ENCODE data around the gene IQCH. TPM values are rescaled to one million over a fixed set of nuclear protein-coding genes. Genes with fewer than 3 reads are reported as not detected.
A peak's percentile ranks its signal among the peaks of the same experiment; 100 is the strongest.

The IQCH gene
- total RNA-seq, 4 donors from 2014 or later: 0.40 to 5.2 (median 1.9) TPM

DNA sequence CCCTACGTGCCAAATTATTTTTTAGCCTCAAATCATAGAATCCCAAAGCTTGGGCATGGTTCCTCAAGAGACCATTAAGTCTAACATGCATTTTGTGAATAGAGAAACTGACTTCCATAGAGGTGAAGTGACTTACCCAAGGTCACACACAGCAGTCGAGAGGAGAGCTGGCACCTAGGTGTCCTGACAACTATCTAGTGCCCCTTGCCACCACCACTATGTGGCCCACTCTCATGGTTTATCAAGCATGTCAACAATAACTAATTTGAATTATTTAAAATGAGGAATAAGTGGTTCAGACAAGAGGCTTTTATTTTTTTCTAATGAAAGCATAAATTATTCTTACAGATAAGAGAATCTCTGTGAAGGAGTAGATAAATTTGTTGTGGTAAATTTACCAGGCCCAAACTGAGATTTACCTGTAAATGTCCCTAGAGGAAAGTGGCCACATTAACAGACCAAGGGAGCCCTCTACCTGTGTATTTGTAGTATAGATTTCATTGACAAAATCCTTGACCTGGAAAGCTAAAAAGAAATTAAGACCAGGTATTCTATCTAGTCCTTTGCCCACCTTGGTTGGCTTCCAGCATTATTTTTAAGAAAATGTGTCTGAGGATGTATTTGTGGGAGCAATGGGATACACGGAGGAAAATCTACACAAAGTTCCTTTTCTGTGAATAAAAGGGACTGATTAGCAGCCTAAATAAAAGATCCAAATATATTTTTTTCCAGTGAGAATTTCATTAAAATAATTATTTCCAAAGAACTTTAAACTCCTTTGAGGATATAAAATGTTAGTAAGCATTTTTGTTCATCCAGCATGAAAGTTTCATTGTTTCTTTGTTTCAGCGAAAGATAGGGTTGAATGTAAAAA lies 49.1 kb downstream of the IQCH start:
- Histone ChIP-seq H3K36me3 (no peaks in the 10 kb centered on the region), H3K27ac (no peak overlapping the region), H3K4me1 (no peaks in the 10 kb centered on the region), H3K27me3 (no peaks in the 10 kb centered on the region), H3K9me3 (no peaks in the 10 kb centered on the region), H3K4me3 (no peak overlapping the region)
- intact Hi-C loops (cut with DNase I; ENCODE audit: low total_unique reads) (loop anchor here (2.0 kb wide), 1 partner anchor 357 kb away; no protein-coding TSS in a partner anchor), in situ Hi-C loops (cut with MboI; ENCODE audit: low pct_ligation_motif_present in 1 of 4, low pct_unique_long_range_greater_than_20kb in 1 of 4, low sequenced_read_pairs in 3 of 4) (loop anchor here in 1 of 4 donors (5.0 kb wide), 1 partner anchor 356 kb away; no protein-coding TSS in a partner anchor)
- peak; percentile 10 for DNase-seq
- no peak for TF ChIP-seq POLR2A (IDR thresholded peaks at IDR 0.05)
- no peak for TF ChIP-seq EP300 (IDR thresholded peaks at IDR 0.05; ENCODE audit: low read depth)
- TF ChIP-seq, protein P1, sequence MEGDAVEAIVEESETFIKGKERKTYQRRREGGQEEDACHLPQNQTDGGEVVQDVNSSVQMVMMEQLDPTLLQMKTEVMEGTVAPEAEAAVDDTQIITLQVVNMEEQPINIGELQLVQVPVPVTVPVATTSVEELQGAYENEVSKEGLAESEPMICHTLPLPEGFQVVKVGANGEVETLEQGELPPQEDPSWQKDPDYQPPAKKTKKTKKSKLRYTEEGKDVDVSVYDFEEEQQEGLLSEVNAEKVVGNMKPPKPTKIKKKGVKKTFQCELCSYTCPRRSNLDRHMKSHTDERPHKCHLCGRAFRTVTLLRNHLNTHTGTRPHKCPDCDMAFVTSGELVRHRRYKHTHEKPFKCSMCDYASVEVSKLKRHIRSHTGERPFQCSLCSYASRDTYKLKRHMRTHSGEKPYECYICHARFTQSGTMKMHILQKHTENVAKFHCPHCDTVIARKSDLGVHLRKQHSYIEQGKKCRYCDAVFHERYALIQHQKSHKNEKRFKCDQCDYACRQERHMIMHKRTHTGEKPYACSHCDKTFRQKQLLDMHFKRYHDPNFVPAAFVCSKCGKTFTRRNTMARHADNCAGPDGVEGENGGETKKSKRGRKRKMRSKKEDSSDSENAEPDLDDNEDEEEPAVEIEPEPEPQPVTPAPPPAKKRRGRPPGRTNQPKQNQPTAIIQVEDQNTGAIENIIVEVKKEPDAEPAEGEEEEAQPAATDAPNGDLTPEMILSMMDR (IDR thresholded peaks at IDR 0.05): peak; percentile 47 to 73 (median 56)
- 62 to 70% methylated on average over 4 of the region's 4 CpGs for WGBS, 2 donors (ENCODE audit: low coverage in 1 of 2)

DNA sequence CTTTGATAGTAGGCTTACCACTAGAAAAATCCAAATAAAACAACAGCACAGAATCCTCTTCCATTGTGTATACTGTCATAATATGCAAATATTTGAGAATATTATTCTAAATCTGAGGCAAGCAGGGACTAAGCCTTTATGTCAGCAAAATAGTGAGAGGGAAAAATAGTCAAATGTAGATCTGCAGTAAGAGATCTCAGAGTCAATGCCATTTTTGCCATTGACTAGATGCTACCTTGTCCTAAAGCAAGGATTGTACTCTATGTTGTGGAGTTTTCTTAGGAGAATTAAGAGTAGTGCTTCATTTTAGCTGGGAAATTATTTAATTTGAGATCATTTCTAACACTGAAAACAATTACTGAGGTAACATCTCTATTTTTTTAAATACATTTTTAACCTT lies 50.2 kb downstream of the IQCH start:
- in situ Hi-C loops (cut with MboI; ENCODE audit: low pct_ligation_motif_present in 1 of 4, low pct_unique_long_range_greater_than_20kb in 1 of 4, low sequenced_read_pairs in 3 of 4): loop anchor here in 1 of 4 donors (5.0 kb wide), 1 partner anchor 357 kb away; no protein-coding TSS in a partner anchor
- DNase-seq: no peak
- Histone ChIP-seq H3K27ac (no peak overlapping the region), H3K4me1 (no peaks in the 10 kb centered on the region), H3K27me3 (no peaks in the 10 kb centered on the region), H3K9me3 (no peaks in the 10 kb centered on the region), H3K4me3 (no peak overlapping the region), H3K36me3 (no peaks in the 10 kb centered on the region)
- intact Hi-C loops (cut with DNase I; ENCODE audit: low total_unique reads): loop anchor here (2.0 kb wide), 1 partner anchor 358 kb away; no protein-coding TSS in a partner anchor
- no peak for TF ChIP-seq EP300 (IDR thresholded peaks at IDR 0.05; ENCODE audit: low read depth)
- no peak for TF ChIP-seq POLR2AphosphoS5 (IDR thresholded peaks at IDR 0.05)
- no peak for TF ChIP-seq POLR2A (IDR thresholded peaks at IDR 0.05)
- TF ChIP-seq, protein P1 (IDR thresholded peaks at IDR 0.05): no peak

DNA sequence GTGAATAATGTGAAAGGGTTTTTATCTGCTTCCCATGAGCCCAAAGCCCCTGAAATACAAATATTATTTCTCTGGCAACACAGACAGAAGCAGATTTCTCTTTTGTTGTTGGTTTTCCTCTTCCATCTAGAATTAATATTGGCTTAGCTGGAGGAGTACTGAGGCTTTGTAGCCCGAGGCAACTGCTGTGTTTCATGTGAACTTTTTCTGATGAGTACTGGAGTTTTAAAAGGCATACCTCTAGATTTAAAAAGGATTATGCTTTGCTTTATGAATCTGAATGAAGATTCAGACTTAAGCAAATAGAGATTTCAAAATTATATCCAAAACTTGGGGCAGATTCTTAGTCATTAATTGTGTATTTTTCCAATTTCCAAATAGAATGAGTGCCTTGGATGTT lies 50.9 kb downstream of the IQCH start:
- Histone ChIP-seq H3K9me3 (no peaks in the 10 kb centered on the region), H3K27ac (no peak overlapping the region), H3K36me3 (no peaks in the 10 kb centered on the region), H3K4me3 (no peak overlapping the region), H3K4me1 (no peaks in the 10 kb centered on the region), H3K27me3 (no peaks in the 10 kb centered on the region)
- in situ Hi-C loops (cut with MboI; ENCODE audit: low pct_ligation_motif_present in 1 of 4, low pct_unique_long_range_greater_than_20kb in 1 of 4, low sequenced_read_pairs in 3 of 4) (no loop called here), intact Hi-C loops (cut with DNase I; ENCODE audit: low total_unique reads) (loop anchor here (2.0 kb wide), 1 partner anchor 359 kb away; no protein-coding TSS in a partner anchor)
- TF ChIP-seq, protein P1 (IDR thresholded peaks at IDR 0.05): no peak
- TF ChIP-seq POLR2A (IDR thresholded peaks at IDR 0.05) (no peak), EP300 (IDR thresholded peaks at IDR 0.05; ENCODE audit: low read depth) (no peak), POLR2AphosphoS5 (IDR thresholded peaks at IDR 0.05) (no peak)
- 0% methylated on average over 1 of the region's 1 CpG for WGBS, 2 donors (ENCODE audit: low coverage in 1 of 2)
- DNase-seq: no peak

DNA sequence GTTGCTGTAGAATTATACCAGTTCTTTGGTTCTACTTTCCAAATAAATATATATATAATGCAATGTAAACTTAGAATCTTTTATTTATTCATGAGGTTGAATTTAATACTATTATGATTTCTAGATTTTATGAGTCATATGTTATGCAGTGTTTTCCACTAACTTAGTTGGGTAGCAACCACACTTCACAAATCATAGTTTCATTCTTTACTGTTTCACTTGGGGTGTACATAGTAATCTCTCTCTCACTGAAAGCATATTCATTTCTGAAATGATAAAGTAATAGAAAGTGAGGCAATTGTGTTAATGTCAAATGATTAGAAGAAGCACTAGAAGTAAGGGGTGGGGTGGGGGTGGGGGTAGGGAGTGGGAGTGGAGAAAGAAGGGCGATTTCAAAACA lies 52.6 kb downstream of the IQCH start:
- TF ChIP-seq POLR2A (IDR thresholded peaks at IDR 0.05) (no peak), POLR2AphosphoS5 (IDR thresholded peaks at IDR 0.05) (no peak), EP300 (IDR thresholded peaks at IDR 0.05; ENCODE audit: low read depth) (no peak)
- TF ChIP-seq, protein P1 (IDR thresholded peaks at IDR 0.05): no peak
- no peak overlapping the region for H3K4me3 ChIP-seq
- no peak overlapping the region for H3K27ac ChIP-seq
- 11 to 42% methylated on average over 1 of the region's 1 CpG for WGBS, 2 donors (ENCODE audit: low coverage in 1 of 2)
- in situ Hi-C loops (cut with MboI; ENCODE audit: low pct_ligation_motif_present in 1 of 4, low pct_unique_long_range_greater_than_20kb in 1 of 4, low sequenced_read_pairs in 3 of 4) (no loop called here), intact Hi-C loops (cut with DNase I; ENCODE audit: low total_unique reads) (no loop called here)
- no peaks in the 10 kb centered on the region for H3K27me3 ChIP-seq
- no peaks in the 10 kb centered on the region for H3K36me3 ChIP-seq
- H3K9me3 ChIP-seq: no peaks in the 10 kb centered on the region
- no peak for DNase-seq
- no peaks in the 10 kb centered on the region for H3K4me1 ChIP-seq

All from transverse colon (tissue), 4 donors.